Right lobe of liver (tissue), 4 donors: ENCODE data around the gene TMEM129.

Experiments
- POLR2A ChIP-seq: fragments of 450-650 bp; IDR thresholded peaks from one replicate; pipeline ENCODE4 v1.6.1; 2017; ENCODE audit warnings: antibody characterized with exemption, mild to moderate bottlenecking
- TF ChIP-seq, protein P1 (sequence below), 4 donors: fragments of 200-600 bp in 3 of 4; fragments of 450-650 bp in 1 of 4; IDR thresholded peaks; one replicate each; pipeline versions ENCODE4 v1.5.1 to v1.8.0; 2016 to 2022; ENCODE audit warnings: antibody characterized with exemption in 4 of 4, mild to moderate bottlenecking in 2 of 4
- donor health status: DM: no; HTN: no; CAD: no.
- donor health status: DM: no; HTN: no; CAD: no.
- donor health status: DM: no; HTN: yes; CAD: no.

DNA sequence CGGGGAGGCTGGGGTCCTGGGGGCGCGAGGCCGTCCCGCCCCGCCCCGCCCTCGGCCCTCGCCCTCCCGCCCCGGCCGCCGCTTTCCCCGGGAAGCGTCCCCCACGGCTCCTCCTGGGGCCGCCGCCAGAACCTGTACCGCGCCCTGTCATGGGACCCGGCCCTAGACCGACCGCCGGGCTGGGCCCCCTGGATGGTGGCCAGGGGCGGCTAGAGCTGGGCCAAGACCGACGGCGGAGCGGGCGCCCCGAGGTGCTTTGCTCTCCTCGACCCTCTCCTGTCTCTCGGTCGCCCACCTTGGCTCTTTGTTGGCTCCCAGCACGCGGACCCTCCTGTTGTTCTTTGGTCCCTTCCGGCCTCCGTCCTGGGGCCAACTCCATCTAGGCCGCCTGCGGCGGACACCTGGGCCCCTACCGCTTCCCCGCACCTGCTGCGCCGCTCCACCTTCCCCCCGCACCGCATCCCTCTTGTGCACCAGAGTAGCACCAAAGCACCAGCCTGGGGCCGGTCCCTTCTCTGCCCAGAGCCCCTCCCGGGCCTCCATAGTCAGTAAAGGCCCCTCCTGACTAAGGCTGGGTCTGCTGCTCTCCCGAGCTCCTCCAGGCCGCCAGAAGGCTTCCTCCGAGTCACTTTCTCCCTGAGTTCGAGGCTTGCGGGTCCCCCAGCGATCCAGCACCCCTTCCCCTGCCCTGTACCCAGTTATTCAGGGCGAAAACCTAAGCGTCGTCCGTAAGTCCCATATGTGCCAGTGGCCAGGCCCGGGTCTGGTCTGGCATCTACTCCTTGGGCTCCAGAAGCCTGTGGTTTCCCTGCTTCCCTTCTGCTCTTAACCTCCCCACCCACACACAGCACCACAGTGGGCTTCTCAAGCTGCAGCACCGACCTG is 785 bp upstream of the TMEM129 start:
- TF ChIP-seq, protein P1, sequence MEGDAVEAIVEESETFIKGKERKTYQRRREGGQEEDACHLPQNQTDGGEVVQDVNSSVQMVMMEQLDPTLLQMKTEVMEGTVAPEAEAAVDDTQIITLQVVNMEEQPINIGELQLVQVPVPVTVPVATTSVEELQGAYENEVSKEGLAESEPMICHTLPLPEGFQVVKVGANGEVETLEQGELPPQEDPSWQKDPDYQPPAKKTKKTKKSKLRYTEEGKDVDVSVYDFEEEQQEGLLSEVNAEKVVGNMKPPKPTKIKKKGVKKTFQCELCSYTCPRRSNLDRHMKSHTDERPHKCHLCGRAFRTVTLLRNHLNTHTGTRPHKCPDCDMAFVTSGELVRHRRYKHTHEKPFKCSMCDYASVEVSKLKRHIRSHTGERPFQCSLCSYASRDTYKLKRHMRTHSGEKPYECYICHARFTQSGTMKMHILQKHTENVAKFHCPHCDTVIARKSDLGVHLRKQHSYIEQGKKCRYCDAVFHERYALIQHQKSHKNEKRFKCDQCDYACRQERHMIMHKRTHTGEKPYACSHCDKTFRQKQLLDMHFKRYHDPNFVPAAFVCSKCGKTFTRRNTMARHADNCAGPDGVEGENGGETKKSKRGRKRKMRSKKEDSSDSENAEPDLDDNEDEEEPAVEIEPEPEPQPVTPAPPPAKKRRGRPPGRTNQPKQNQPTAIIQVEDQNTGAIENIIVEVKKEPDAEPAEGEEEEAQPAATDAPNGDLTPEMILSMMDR (IDR thresholded peaks at IDR 0.05): no peak
- no peak for TF ChIP-seq POLR2A
